Measurements from ENCODE around the gene FBXW4.

GRCh38 chr10:101565370-101565900 lies 129.5 kb downstream of the FBXW4 start:
- TF ChIP-seq CTCF (IDR thresholded peaks at IDR 0.05), result no peak
- TF ChIP-seq POLR2A (IDR thresholded peaks at IDR 0.05), result no peak

Measured in uterus (tissue), 2 donors.